Measurements from ENCODE around the gene DCLRE1C. TPM values are rescaled to one million over a fixed set of nuclear protein-coding genes. Genes with fewer than 3 reads are reported as not detected.

The DCLRE1C gene
- total RNA-seq, 4 donors from 2014 or later = 10.5 to 22.6 (median 16.6) TPM

- H3K27ac ChIP-seq = no peak overlapping the region
- intact Hi-C loops (cut with DNase I; ENCODE audit: low total_unique reads) = no loop called here
- no peaks in the 10 kb centered on the region for H3K4me1 ChIP-seq
- H3K9me3 ChIP-seq = no peaks in the 10 kb centered on the region
- no peak for DNase-seq
- no peaks in the 10 kb centered on the region for H3K27me3 ChIP-seq
- TF ChIP-seq CTCF (IDR thresholded peaks at IDR 0.05) (no peak), POLR2A (IDR thresholded peaks at IDR 0.05) (no peak)
- no peaks in the 10 kb centered on the region for H3K36me3 ChIP-seq
- H3K4me3 ChIP-seq = peak overlapping the region; percentile 58 to 73
Measured at GRCh38 chr10:14879928-14880193, 74.0 kb downstream of the DCLRE1C start.

- TF ChIP-seq CTCF (IDR thresholded peaks at IDR 0.05) = no peak
- Histone ChIP-seq H3K9me3 (no peaks in the 10 kb centered on the region), H3K27me3 (no peaks in the 10 kb centered on the region), H3K27ac (peak overlapping the region; percentile 73 to 95), H3K4me1 (no peaks in the 10 kb centered on the region), H3K4me3 (peak overlapping the region; percentile 58 to 73), H3K36me3 (no peaks in the 10 kb centered on the region)
- peak in 1 of 2 donors; percentile 29 for DNase-seq
- intact Hi-C loops (cut with DNase I; ENCODE audit: low total_unique reads) = no loop called here
Measured at GRCh38 chr10:14879124-14879927, 74.6 kb downstream of the DCLRE1C start.

- intact Hi-C loops (cut with DNase I; ENCODE audit: low total_unique reads) = no loop called here
- DNase-seq = peak; percentile 93 to 97
- H3K27ac ChIP-seq = peak within 1 kb of the TSS; percentile 95
- H3K4me3 ChIP-seq = peak within 1 kb of the TSS; percentile 73 to 97
- no peaks in the 10 kb centered on the region for H3K4me1 ChIP-seq
- H3K9me3 ChIP-seq = no peaks in the 10 kb centered on the region
- no peaks in the 10 kb centered on the region for H3K36me3 ChIP-seq
- TF ChIP-seq CTCF (IDR thresholded peaks at IDR 0.05) = peak; percentile 11 to 25 (median 22)
- TF ChIP-seq POLR2A (IDR thresholded peaks at IDR 0.05) = peak; percentile 55 to 86
- H3K27me3 ChIP-seq = no peaks in the 10 kb centered on the region
Measured at GRCh38 chr10:14878266-14879123, 75.4 kb downstream of the DCLRE1C start, which contains the start of gene SUV39H2. SUV39H2 (plus strand) TSS chr10:14878866; CDS start chr10:14878889, 23 bp downstream.

GRCh38 chr10:14876764-14877163 is 77.1 kb downstream of the DCLRE1C start:
- TF ChIP-seq POLR2A (IDR thresholded peaks at IDR 0.05) = no peak
- no peak for TF ChIP-seq CTCF (IDR thresholded peaks at IDR 0.05)
- intact Hi-C loops (cut with DNase I; ENCODE audit: low total_unique reads) = no loop called here
- no peaks in the 10 kb centered on the region for H3K9me3 ChIP-seq
- no peaks in the 10 kb centered on the region for H3K36me3 ChIP-seq
- no peak for DNase-seq
- no peaks in the 10 kb centered on the region for H3K27me3 ChIP-seq
- no peaks in the 10 kb centered on the region for H3K4me1 ChIP-seq
- no peak overlapping the region for H3K27ac ChIP-seq
- no peak overlapping the region for H3K4me3 ChIP-seq

GRCh38 chr10:14875941-14876340 is 78.0 kb downstream of the DCLRE1C start:
- TF ChIP-seq CTCF (IDR thresholded peaks at IDR 0.05) = no peak
- TF ChIP-seq POLR2A (IDR thresholded peaks at IDR 0.05) = no peak
- no peak overlapping the region for H3K4me3 ChIP-seq
- no peaks in the 10 kb centered on the region for H3K9me3 ChIP-seq
- H3K27ac ChIP-seq = no peak overlapping the region
- H3K27me3 ChIP-seq = no peaks in the 10 kb centered on the region
- H3K36me3 ChIP-seq = no peaks in the 10 kb centered on the region
- DNase-seq = no peak
- intact Hi-C loops (cut with DNase I; ENCODE audit: low total_unique reads) = no loop called here
- H3K4me1 ChIP-seq = no peaks in the 10 kb centered on the region
